Gastrocnemius medialis (tissue), 4 donors: ENCODE results near the gene RIPOR3.
A peak's percentile ranks its signal among the peaks of the same experiment; 100 is the strongest.

Experiments used
- POLR2A ChIP-seq, 2 donors: fragments of 450-650 bp; IDR thresholded peaks; one replicate each; pipeline ENCODE4 v1.6.1; 2017; ENCODE audit warnings: antibody characterized with exemption in 2 of 2, mild to moderate bottlenecking in 2 of 2, moderate library complexity in 2 of 2
- TF ChIP-seq, protein P1 (sequence below), 5 experiments: fragments of 450-650 bp in 3 of 5; fragments of 200-600 bp in 2 of 5; sonication (generic) in 2 of 5; IDR thresholded peaks in 4 of 5; conservative IDR thresholded peaks in 1 of 5; 1 replicate in 4 of 5; 2 replicates in 1 of 5; pipeline ENCODE4 v1.5.1; 2016 to 2019; ENCODE audit warnings: antibody characterized with exemption in 5 of 5, mild to moderate bottlenecking in 3 of 5, moderate library complexity in 3 of 5

GRCh38 chr20:50720582-50720981 is 29.2 kb upstream of the RIPOR3 start:
- TF ChIP-seq, protein P1, sequence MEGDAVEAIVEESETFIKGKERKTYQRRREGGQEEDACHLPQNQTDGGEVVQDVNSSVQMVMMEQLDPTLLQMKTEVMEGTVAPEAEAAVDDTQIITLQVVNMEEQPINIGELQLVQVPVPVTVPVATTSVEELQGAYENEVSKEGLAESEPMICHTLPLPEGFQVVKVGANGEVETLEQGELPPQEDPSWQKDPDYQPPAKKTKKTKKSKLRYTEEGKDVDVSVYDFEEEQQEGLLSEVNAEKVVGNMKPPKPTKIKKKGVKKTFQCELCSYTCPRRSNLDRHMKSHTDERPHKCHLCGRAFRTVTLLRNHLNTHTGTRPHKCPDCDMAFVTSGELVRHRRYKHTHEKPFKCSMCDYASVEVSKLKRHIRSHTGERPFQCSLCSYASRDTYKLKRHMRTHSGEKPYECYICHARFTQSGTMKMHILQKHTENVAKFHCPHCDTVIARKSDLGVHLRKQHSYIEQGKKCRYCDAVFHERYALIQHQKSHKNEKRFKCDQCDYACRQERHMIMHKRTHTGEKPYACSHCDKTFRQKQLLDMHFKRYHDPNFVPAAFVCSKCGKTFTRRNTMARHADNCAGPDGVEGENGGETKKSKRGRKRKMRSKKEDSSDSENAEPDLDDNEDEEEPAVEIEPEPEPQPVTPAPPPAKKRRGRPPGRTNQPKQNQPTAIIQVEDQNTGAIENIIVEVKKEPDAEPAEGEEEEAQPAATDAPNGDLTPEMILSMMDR (IDR thresholded peaks at IDR 0.05 in 4 of 5, conservative IDR thresholded peaks at IDR 0.05 in 1 of 5): peak in 1 of 5 experiments; percentile 23
- TF ChIP-seq POLR2A (IDR thresholded peaks at IDR 0.05): no peak
